ENCODE measurements around the gene TMEM231.

- TF ChIP-seq POLR2AphosphoS5 (IDR thresholded peaks at IDR 0.05; ENCODE audit: low read depth, low read length) (no peak), CTCF (IDR thresholded peaks at IDR 0.05 in 2 of 3, conservative IDR thresholded peaks at IDR 0.05 in 1 of 3; ENCODE audit: borderline replicate concordance in 1 of 3, insufficient read depth in 1 of 3, low read depth in 2 of 3, low read length in 2 of 3) (no peak), POLR2A (IDR thresholded peaks at IDR 0.05; ENCODE audit: borderline replicate concordance, extremely low read depth, insufficient read depth, insufficient read length) (no peak), FOSL1 (IDR thresholded peaks at IDR 0.05; ENCODE audit: low read depth) (no peak), EZH2 (IDR thresholded peaks at IDR 0.05) (no peak), SRF (IDR thresholded peaks at IDR 0.05; ENCODE audit: low read depth) (no peak), JUND (IDR thresholded peaks at IDR 0.05) (no peak)
- TF ChIP-seq, protein P1, sequence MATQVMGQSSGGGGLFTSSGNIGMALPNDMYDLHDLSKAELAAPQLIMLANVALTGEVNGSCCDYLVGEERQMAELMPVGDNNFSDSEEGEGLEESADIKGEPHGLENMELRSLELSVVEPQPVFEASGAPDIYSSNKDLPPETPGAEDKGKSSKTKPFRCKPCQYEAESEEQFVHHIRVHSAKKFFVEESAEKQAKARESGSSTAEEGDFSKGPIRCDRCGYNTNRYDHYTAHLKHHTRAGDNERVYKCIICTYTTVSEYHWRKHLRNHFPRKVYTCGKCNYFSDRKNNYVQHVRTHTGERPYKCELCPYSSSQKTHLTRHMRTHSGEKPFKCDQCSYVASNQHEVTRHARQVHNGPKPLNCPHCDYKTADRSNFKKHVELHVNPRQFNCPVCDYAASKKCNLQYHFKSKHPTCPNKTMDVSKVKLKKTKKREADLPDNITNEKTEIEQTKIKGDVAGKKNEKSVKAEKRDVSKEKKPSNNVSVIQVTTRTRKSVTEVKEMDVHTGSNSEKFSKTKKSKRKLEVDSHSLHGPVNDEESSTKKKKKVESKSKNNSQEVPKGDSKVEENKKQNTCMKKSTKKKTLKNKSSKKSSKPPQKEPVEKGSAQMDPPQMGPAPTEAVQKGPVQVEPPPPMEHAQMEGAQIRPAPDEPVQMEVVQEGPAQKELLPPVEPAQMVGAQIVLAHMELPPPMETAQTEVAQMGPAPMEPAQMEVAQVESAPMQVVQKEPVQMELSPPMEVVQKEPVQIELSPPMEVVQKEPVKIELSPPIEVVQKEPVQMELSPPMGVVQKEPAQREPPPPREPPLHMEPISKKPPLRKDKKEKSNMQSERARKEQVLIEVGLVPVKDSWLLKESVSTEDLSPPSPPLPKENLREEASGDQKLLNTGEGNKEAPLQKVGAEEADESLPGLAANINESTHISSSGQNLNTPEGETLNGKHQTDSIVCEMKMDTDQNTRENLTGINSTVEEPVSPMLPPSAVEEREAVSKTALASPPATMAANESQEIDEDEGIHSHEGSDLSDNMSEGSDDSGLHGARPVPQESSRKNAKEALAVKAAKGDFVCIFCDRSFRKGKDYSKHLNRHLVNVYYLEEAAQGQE (IDR thresholded peaks at IDR 0.05; ENCODE audit: low read depth): no peak
Observed at GRCh38 chr16:75546293-75546692, 9.8 kb downstream of the TMEM231 start.
